Measurements from ENCODE around the gene CYCS. TPM values are rescaled to one million over a fixed set of nuclear protein-coding genes. Genes with fewer than 3 reads are reported as not detected.
"Not testable (repeated sequence)": the region's sequence is repeated elsewhere in the genome, so short reads cannot be mapped to it uniquely, and the experiment has no call there.

Gene CYCS
- total and polyA plus RNA-seq, 10 of the 15 experiments (the other 5 are each of a cell fraction or from before 2014, with no cell fraction given) = 113 to 952 (median 356) TPM

- intact Hi-C loops (cut with micrococcal nuclease; ENCODE audit: unreplicated experiment); H3K4me1 ChIP-seq (ENCODE audit: control insufficient read depth, insufficient read depth, low read length); ATAC-seq; H2AFZ ChIP-seq (ENCODE audit: control insufficient read depth, low read depth, low read length); in situ Hi-C loops (cut with MboI); H3K36me3 ChIP-seq (ENCODE audit: control insufficient read depth in 2 of 2, insufficient read depth in 2 of 2, low read length in 1 of 2); H4K20me1 ChIP-seq (ENCODE audit: control insufficient read depth, insufficient read depth); H3K9me3 ChIP-seq (replicated peaks; ENCODE audit: control insufficient read depth, insufficient read depth, low read length); BruUV-seq (replicated peaks); POLR2A ChIA-PET; H3K27ac ChIP-seq (ENCODE audit: control insufficient read depth, insufficient read depth); FAIRE-seq; H3K4me3 ChIP-seq; H3K27me3 ChIP-seq (replicated peaks in 1 of 2; ENCODE audit: control insufficient read depth in 2 of 2, insufficient read depth in 2 of 2, low read length in 1 of 2); H3K79me2 ChIP-seq (ENCODE audit: control insufficient read depth, insufficient read depth, low read length); H3K4me2 ChIP-seq (ENCODE audit: control insufficient read depth, insufficient read depth); DNase-seq (ENCODE audit: low read depth, low spot score); H3K9ac ChIP-seq (ENCODE audit: control insufficient read depth, insufficient read depth, low read length): not testable (repeated sequence)
- ChIA-PET CTCF (interaction anchor here (0.7 to 2.8 kb wide), 5 partner anchors 11 to 270 kb away, joined by 3 to 25 read pairs (median 5); no protein-coding TSS in a partner anchor), SMC1A (ENCODE audit: uncharacterized antibody, unreplicated experiment) (interaction anchor here (0.6 to 1.3 kb wide), 2 partner anchors 11 to 12 kb away, joined by 3 read pairs; no protein-coding TSS in a partner anchor), RAD21 (ENCODE audit: unreplicated experiment) (interaction anchor here (1.8 kb wide), 1 partner anchor 270 kb away, joined by 7 read pairs; no protein-coding TSS in a partner anchor)
- WGBS (ENCODE audit: insufficient coverage, insufficient replicate concordance, low lambda C conversion rate, missing lambda C conversion rate) = 54% methylated on average over 4 of the region's 4 CpGs
- TF ChIP-seq NFYB (IDR thresholded peaks at IDR 0.05; ENCODE audit: insufficient read depth, low read depth, low read length) = 0 out of 2 replicates have a peak, but pooled peaks have one; percentile 28
Measured at GRCh38 chr7:25082041-25082440, 43.0 kb downstream of the CYCS start.

DNA sequence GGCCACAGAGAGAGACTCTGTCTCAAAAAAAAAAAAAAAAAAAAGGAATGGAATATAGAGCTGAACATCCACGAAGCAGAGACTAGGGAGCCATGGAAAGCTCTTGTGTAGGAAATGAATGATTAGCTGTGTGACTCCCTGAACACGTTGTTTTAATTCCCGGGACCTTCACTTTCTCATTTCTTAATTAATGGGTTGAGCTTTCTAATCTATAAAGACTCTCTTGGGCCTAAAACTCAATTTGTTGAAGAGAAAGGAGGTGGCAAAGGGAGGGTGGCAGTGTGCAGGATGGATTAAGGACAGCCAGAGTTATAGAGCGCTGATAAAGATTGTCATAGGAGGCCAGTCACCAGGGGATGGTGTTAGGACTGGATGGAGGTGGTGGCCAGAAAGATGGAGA, 48.0 kb downstream of the CYCS start:
- Histone ChIP-seq H3K79me2 (ENCODE audit: control insufficient read depth, insufficient read depth, low read length) (no peaks in the 10 kb centered on the region), H4K20me1 (ENCODE audit: control insufficient read depth, insufficient read depth) (no peaks in the 10 kb centered on the region), H3K9me3 (replicated peaks; ENCODE audit: control insufficient read depth, insufficient read depth, low read length) (peaks cover 2% of the 10 kb centered on the region), H2AFZ (ENCODE audit: control insufficient read depth, low read depth, low read length) (no peak overlapping the region), H3K27me3 (replicated peaks in 1 of 2; ENCODE audit: control insufficient read depth in 2 of 2, insufficient read depth in 2 of 2, low read length in 1 of 2) (no peaks in the 10 kb centered on the region), H3K36me3 (ENCODE audit: control insufficient read depth in 2 of 2, insufficient read depth in 2 of 2, low read length in 1 of 2) (no peaks in the 10 kb centered on the region), H3K9ac (ENCODE audit: control insufficient read depth, insufficient read depth, low read length) (no peak overlapping the region), H3K4me2 (ENCODE audit: control insufficient read depth, insufficient read depth) (no peak overlapping the region), H3K4me1 (ENCODE audit: control insufficient read depth, insufficient read depth, low read length) (no peaks in the 10 kb centered on the region), H3K27ac (ENCODE audit: control insufficient read depth, insufficient read depth) (no peak overlapping the region), H3K4me3 (no peak overlapping the region)
- POLR2A ChIA-PET = interaction anchor here (0.6 kb wide), 1 partner anchor 280 kb away, joined by 3 read pairs; no protein-coding TSS in a partner anchor
- intact Hi-C loops (cut with micrococcal nuclease; ENCODE audit: unreplicated experiment) (no loop called here), in situ Hi-C loops (cut with MboI) (no loop called here)
- no TSS peak for BruUV-seq (replicated peaks)
- WGBS (ENCODE audit: insufficient coverage, insufficient replicate concordance, low lambda C conversion rate, missing lambda C conversion rate) = 79% methylated on average over 4 of the region's 4 CpGs
- RAD21 ChIA-PET (ENCODE audit: unreplicated experiment) = no interaction called here
- CTCF ChIA-PET = interaction anchor here (1.0 to 8.2 kb wide), 3 partner anchors 16 to 265 kb away, joined by 6 to 110 read pairs (median 7); no protein-coding TSS in a partner anchor
- SMC1A ChIA-PET (ENCODE audit: uncharacterized antibody, unreplicated experiment) = interaction anchor here (1.4 to 5.6 kb wide), 2 partner anchors 16 to 96 kb away, joined by 3 to 21 read pairs; no protein-coding TSS in a partner anchor
- TF ChIP-seq, protein P1, sequence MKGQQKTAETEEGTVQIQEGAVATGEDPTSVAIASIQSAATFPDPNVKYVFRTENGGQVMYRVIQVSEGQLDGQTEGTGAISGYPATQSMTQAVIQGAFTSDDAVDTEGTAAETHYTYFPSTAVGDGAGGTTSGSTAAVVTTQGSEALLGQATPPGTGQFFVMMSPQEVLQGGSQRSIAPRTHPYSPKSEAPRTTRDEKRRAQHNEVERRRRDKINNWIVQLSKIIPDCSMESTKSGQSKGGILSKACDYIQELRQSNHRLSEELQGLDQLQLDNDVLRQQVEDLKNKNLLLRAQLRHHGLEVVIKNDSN (IDR thresholded peaks at IDR 0.05; ENCODE audit: borderline replicate concordance, extremely low read length, insufficient read depth, low read depth, low read length) = no peak
- TF ChIP-seq BRCA1 (IDR thresholded peaks at IDR 0.05; ENCODE audit: low read depth, low read length) (no peak), ESRRA (IDR thresholded peaks at IDR 0.05; ENCODE audit: low read length) (no peak), RB1 (IDR thresholded peaks at IDR 0.05; ENCODE audit: borderline replicate concordance) (no peak), RCOR1 (conservative IDR thresholded peaks at IDR 0.05; ENCODE audit: low read depth, low read length) (no peak), SMC3 (IDR thresholded peaks at IDR 0.05; ENCODE audit: borderline replicate concordance, low read length) (no peak), YY1 (IDR thresholded peaks at IDR 0.05; ENCODE audit: low read depth, low read length) (no peak)
- ATAC-seq = no peak
- DNase-seq (ENCODE audit: low read depth, low spot score) = no peak
- no peak for FAIRE-seq
